Stimulated activated naive CD4-positive, alpha-beta T cell (primary cell): ENCODE results near the gene RAB29.
"Not testable (repeated sequence)": the region's sequence is repeated elsewhere in the genome, so short reads cannot be mapped to it uniquely, and the experiment has no call there.

Source experiments
- DNase-seq, 6 experiments: peaks; one replicate each; lab custom pipeline; 2025; lab: John Stamatoyannopoulos, UW

Gene RAB29

GRCh38 chr1:205775015-205775716, at the start of gene RAB29:
Gene RAB29 (minus strand): TSS chr1:205775482. CDS start chr1:205774956, 526 bp downstream.
- peak; percentile 76 to 90 (median 81) for DNase-seq

GRCh38 chr1:205824180-205824579, 48.9 kb upstream of the RAB29 start:
- DNase-seq: no peak

- DNase-seq: not testable (repeated sequence)
Measured at GRCh38 chr1:205823260-205823659, 48.0 kb upstream of the RAB29 start.

- DNase-seq: no peak
Measured at GRCh38 chr1:205822397-205822796, 47.1 kb upstream of the RAB29 start.

GRCh38 chr1:205817988-205818387, 42.7 kb upstream of the RAB29 start:
- DNase-seq: no peak

- no peak for DNase-seq
Measured at GRCh38 chr1:205817364-205817763, 42.1 kb upstream of the RAB29 start.

GRCh38 chr1:205813755-205814058, 38.4 kb upstream of the RAB29 start:
- DNase-seq: peak in 1 of 6 experiments; percentile 27

GRCh38 chr1:205812878-205813754, 37.8 kb upstream of the RAB29 start, which contains the start of gene SLC41A1:
Gene SLC41A1 (minus strand): TSS chr1:205813198. CDS start chr1:205810441, 2,757 bp downstream.
- peak; percentile 88 to 94 (median 90) for DNase-seq

GRCh38 chr1:205812271-205812877, 37.1 kb upstream of the RAB29 start:
- peak in 1 of 6 experiments; percentile 46 for DNase-seq

- peak in 1 of 6 experiments; percentile 13 for DNase-seq
Measured at GRCh38 chr1:205811660-205812059, 36.4 kb upstream of the RAB29 start.

- no peak for DNase-seq
Measured at GRCh38 chr1:205810448-205811157, 35.3 kb upstream of the RAB29 start.

- DNase-seq: no peak
Measured at GRCh38 chr1:205809942-205810345, 34.7 kb upstream of the RAB29 start.

GRCh38 chr1:205809469-205809868, 34.2 kb upstream of the RAB29 start:
- DNase-seq: no peak

GRCh38 chr1:205805082-205805711, 29.9 kb upstream of the RAB29 start:
- DNase-seq: peak in 2 of 6 experiments; percentile 5 to 36

GRCh38 chr1:205804605-205805004, 29.3 kb upstream of the RAB29 start:
- no peak for DNase-seq

- DNase-seq: no peak
Measured at GRCh38 chr1:205803986-205804385, 28.7 kb upstream of the RAB29 start.

- DNase-seq: no peak
Measured at GRCh38 chr1:205802060-205802459, 26.8 kb upstream of the RAB29 start.

- no peak for DNase-seq
Measured at GRCh38 chr1:205800981-205801703, 25.9 kb upstream of the RAB29 start.

- no peak for DNase-seq
Measured at GRCh38 chr1:205800427-205800826, 25.1 kb upstream of the RAB29 start.

- DNase-seq: no peak
Measured at GRCh38 chr1:205798577-205798976, 23.3 kb upstream of the RAB29 start.

GRCh38 chr1:205797168-205797567, 21.9 kb upstream of the RAB29 start:
- DNase-seq: no peak
